ENCODE measurements around the gene FAM193B.
A peak's percentile ranks its signal among the peaks of the same experiment; 100 is the strongest.
"Not testable (repeated sequence)": the region's sequence is repeated elsewhere in the genome, so short reads cannot be mapped to it uniquely, and the experiment has no call there.

FAM193B gene

GRCh38 chr5:177536386-177536785 lies 18.0 kb downstream of the FAM193B start:
- DNase-seq: no peak

GRCh38 chr5:177535125-177535524 lies 19.2 kb downstream of the FAM193B start:
- no peak for DNase-seq

GRCh38 chr5:177534433-177534832 lies 19.9 kb downstream of the FAM193B start:
- DNase-seq: not testable (repeated sequence)

GRCh38 chr5:177531209-177531940 lies 23.0 kb downstream of the FAM193B start:
- no peak for DNase-seq

- DNase-seq: no peak
Measured at GRCh38 chr5:177530638-177531037, 23.7 kb downstream of the FAM193B start.

- DNase-seq: no peak
Measured at GRCh38 chr5:177529247-177530203, 24.8 kb downstream of the FAM193B start.

- no peak for DNase-seq
Measured at GRCh38 chr5:177528631-177529030, 25.7 kb downstream of the FAM193B start.

- no peak for DNase-seq
Measured at GRCh38 chr5:177527595-177527994, 26.8 kb downstream of the FAM193B start.

GRCh38 chr5:177526791-177527190 lies 27.6 kb downstream of the FAM193B start:
- no peak for DNase-seq

GRCh38 chr5:177526191-177526590 lies 28.2 kb downstream of the FAM193B start:
- DNase-seq: no peak

GRCh38 chr5:177524941-177525655 lies 29.3 kb downstream of the FAM193B start:
- no peak for DNase-seq

GRCh38 chr5:177524539-177524900 lies 29.8 kb downstream of the FAM193B start:
- no peak for DNase-seq

- no peak for DNase-seq
Measured at GRCh38 chr5:177523711-177524538, 30.4 kb downstream of the FAM193B start.

GRCh38 chr5:177520916-177521513 lies 33.3 kb downstream of the FAM193B start:
- DNase-seq: no peak

- DNase-seq: no peak
Measured at GRCh38 chr5:177520271-177520670, 34.1 kb downstream of the FAM193B start.

- no peak for DNase-seq
Measured at GRCh38 chr5:177519463-177520235, 34.7 kb downstream of the FAM193B start.

- peak; percentile 94 for DNase-seq
Measured at GRCh38 chr5:177516601-177517568, 37.5 kb downstream of the FAM193B start, which contains the start of gene DDX41. Gene DDX41 (minus strand): TSS chr5:177516961. CDS start chr5:177516945, 16 bp downstream.

- no peak for DNase-seq
Measured at GRCh38 chr5:177515580-177515979, 38.8 kb downstream of the FAM193B start.

- no peak for DNase-seq
Measured at GRCh38 chr5:177514541-177514940, 39.8 kb downstream of the FAM193B start.

- DNase-seq: no peak
Measured at GRCh38 chr5:177513500-177513899, 40.9 kb downstream of the FAM193B start.
